Breast epithelium (tissue), 3 donors: ENCODE data around the gene CCT2.

Experiments used
- CTCF ChIP-seq, 3 donors: fragments of 450-650 bp; IDR thresholded peaks; one replicate each; pipeline ENCODE4 v1.5.1; 2016 to 2017; ENCODE audit warnings: antibody characterized with exemption in 3 of 3, mild to moderate bottlenecking in 3 of 3, moderate library complexity in 3 of 3
- POLR2A ChIP-seq: fragments of 450-650 bp; IDR thresholded peaks from one replicate; pipeline ENCODE4 v1.6.1; 2016; ENCODE audit warnings: antibody characterized with exemption, mild to moderate bottlenecking, moderate library complexity

GRCh38 chr12:69623970-69624369, 38.7 kb downstream of the CCT2 start:
- TF ChIP-seq CTCF (IDR thresholded peaks at IDR 0.05) (no peak), POLR2A (no peak)
